ENCODE data around the gene PI16.
"Not testable (repeated sequence)": the region's sequence is repeated elsewhere in the genome, so short reads cannot be mapped to it uniquely, and the experiment has no call there.

PI16 gene

GRCh38 chr6:36937896-36938295, 16.6 kb upstream of the PI16 start:
- in situ Hi-C loops (cut with HindIII; ENCODE audit: low pct_ligation_motif_present, low sequenced_read_pairs) = no loop called here
- DNase-seq = no peak
- no peak for TF ChIP-seq CTCF (IDR thresholded peaks at IDR 0.05; ENCODE audit: low read depth, low read length, missing control alignments)
- Histone ChIP-seq H3K4me3 (ENCODE audit: low read depth, low read length) (no peak overlapping the region), H3K36me3 (replicated peaks) (no peaks in the 10 kb centered on the region), H3K27me3 (replicated peaks) (no peaks in the 10 kb centered on the region), H3K27ac (peak overlapping the region; percentile 92)

GRCh38 chr6:36938536-36938935, 16.0 kb upstream of the PI16 start:
- TF ChIP-seq CTCF (IDR thresholded peaks at IDR 0.05; ENCODE audit: low read depth, low read length, missing control alignments) = no peak
- H3K36me3 ChIP-seq (replicated peaks) = no peaks in the 10 kb centered on the region
- no peaks in the 10 kb centered on the region for H3K27me3 ChIP-seq (replicated peaks)
- peak overlapping the region; percentile 92 for H3K27ac ChIP-seq
- H3K4me3 ChIP-seq (ENCODE audit: low read depth, low read length) = no peak overlapping the region
- DNase-seq = peak; percentile 98
- in situ Hi-C loops (cut with HindIII; ENCODE audit: low pct_ligation_motif_present, low sequenced_read_pairs) = no loop called here

DNA sequence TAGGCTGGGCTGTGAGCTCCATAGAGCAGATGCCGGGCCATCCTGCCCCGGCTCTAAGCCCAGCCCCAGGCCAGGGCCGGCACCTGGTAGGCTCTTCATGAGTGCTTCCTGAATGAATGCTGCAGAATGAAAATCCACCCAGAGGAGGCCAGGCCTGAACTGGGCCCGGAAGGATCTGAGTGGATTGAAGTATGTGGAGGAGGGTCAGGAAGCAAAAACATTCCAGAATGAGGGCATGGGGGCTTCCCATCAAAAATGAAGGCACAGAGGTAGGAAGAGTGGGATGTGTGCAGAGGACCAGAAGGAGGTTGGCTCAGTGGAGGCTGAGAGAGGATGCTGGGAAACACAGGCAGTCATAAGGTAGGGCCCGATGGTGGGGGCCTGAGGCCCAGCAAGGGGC, 15.5 kb upstream of the PI16 start:
- H3K4me3 ChIP-seq (ENCODE audit: low read depth, low read length); H3K27me3 ChIP-seq (replicated peaks); in situ Hi-C loops (cut with HindIII; ENCODE audit: low pct_ligation_motif_present, low sequenced_read_pairs); DNase-seq; H3K36me3 ChIP-seq (replicated peaks): not testable (repeated sequence)
- peak overlapping the region; percentile 92 for H3K27ac ChIP-seq

DNA sequence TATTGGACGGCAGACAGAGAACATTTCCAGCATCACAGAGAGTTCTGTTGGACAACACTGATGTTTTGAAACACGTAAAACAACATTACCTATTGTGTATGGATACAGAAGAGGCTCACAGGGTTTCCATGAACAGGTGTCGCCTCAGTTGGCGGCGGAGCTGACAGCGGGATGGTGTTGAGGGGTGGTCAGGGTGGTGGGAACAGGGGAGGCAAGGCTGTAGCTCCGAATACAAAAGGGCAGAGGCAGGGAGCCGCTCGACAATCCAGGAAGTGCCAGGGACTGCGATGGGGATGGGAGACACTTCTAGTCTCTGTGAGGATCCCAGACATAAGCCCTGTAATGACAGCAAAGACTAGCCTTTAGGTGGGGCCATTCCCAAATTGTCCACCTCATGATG, 14.5 kb upstream of the PI16 start:
- in situ Hi-C loops (cut with HindIII; ENCODE audit: low pct_ligation_motif_present, low sequenced_read_pairs) = no loop called here
- TF ChIP-seq CTCF (IDR thresholded peaks at IDR 0.05; ENCODE audit: low read depth, low read length, missing control alignments) = no peak
- Histone ChIP-seq H3K27me3 (replicated peaks) (no peaks in the 10 kb centered on the region), H3K36me3 (replicated peaks) (no peaks in the 10 kb centered on the region), H3K4me3 (ENCODE audit: low read depth, low read length) (no peak overlapping the region), H3K27ac (no peak overlapping the region)
- DNase-seq = no peak

- H3K27ac ChIP-seq; H3K36me3 ChIP-seq (replicated peaks); DNase-seq; H3K27me3 ChIP-seq (replicated peaks); H3K4me3 ChIP-seq (ENCODE audit: low read depth, low read length); in situ Hi-C loops (cut with HindIII; ENCODE audit: low pct_ligation_motif_present, low sequenced_read_pairs): not testable (repeated sequence)
These were observed 13.0 kb upstream of the PI16 start for GRCh38 chr6:36941561-36941960.

GRCh38 chr6:36942329-36942728, 12.2 kb upstream of the PI16 start:
- DNase-seq; H3K36me3 ChIP-seq (replicated peaks); H3K27ac ChIP-seq; in situ Hi-C loops (cut with HindIII; ENCODE audit: low pct_ligation_motif_present, low sequenced_read_pairs); H3K4me3 ChIP-seq (ENCODE audit: low read depth, low read length); H3K27me3 ChIP-seq (replicated peaks): not testable (repeated sequence)

- in situ Hi-C loops (cut with HindIII; ENCODE audit: low pct_ligation_motif_present, low sequenced_read_pairs) = no loop called here
- no peak overlapping the region for H3K4me3 ChIP-seq (ENCODE audit: low read depth, low read length)
- no peaks in the 10 kb centered on the region for H3K27me3 ChIP-seq (replicated peaks)
- H3K27ac ChIP-seq = no peak overlapping the region
- no peaks in the 10 kb centered on the region for H3K36me3 ChIP-seq (replicated peaks)
- no peak for DNase-seq
- TF ChIP-seq CTCF (IDR thresholded peaks at IDR 0.05; ENCODE audit: low read depth, low read length, missing control alignments) = no peak
These were observed 9.9 kb upstream of the PI16 start for GRCh38 chr6:36944650-36945049.

Data from brain microvascular endothelial cell (primary cell).